ENCODE measurements around the gene RETREG2.
A peak's percentile ranks its signal among the peaks of the same experiment; 100 is the strongest.

Gene RETREG2

GRCh38 chr2:219175486-219175885 is 2.6 kb upstream of the RETREG2 start:
- Mint-ChIP-seq H3K36me3 (peaks cover 18% of the 10 kb centered on the region), H3K4me1 (peaks cover 38% of the 10 kb centered on the region), H3K9me3 (no peaks in the 10 kb centered on the region), H3K27me3 (no peaks in the 10 kb centered on the region), H3K4me3 (peak overlapping the region; percentile 88), H3K27ac (peak overlapping the region; percentile 97)
- ATAC-seq (ENCODE audit: low read depth), result no peak
- no peak for DNase-seq (ENCODE audit: low spot score in 2 of 2)

DNA sequence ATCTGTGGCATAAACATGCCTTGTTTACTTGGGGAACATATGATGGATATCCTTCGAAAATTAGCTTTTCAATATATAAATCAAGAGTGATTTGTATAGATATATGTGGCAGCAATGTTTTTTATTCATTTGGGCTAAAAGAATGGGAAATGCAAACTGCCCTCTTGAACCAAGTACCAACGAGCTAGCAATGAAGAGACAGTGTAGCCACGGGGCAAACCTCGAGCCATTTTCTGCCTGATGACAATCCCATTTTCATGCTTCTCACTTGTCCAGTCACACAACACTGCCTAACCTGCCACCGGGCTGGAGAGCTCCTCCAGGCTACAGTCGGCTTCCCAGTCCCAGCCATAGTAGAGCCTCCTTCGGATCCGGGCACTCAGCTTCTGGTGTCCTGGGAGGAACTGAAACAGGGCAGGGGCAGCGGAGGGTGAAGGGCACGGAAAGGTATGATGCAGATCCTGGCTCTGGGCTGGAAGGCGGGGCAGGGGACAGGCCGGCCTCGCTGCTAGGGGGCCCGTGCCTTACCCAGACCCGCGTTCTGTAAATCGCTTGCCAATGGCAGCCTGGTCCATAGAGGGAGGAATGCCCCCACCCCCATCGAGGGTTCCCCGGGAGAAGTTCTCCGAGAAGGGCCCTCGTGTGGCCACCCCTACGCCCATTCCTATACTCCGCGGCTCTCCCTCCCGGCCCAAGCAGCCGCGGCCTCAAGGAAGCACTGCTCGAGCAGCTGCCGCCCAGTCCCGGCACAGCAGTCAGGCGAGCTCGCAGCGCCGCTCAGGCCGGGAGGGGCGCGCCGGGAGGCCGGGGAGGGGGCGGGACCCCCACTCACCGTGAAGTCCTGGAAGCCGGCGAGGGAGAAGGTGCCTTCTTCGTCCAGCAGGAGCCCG is 1.9 kb upstream of the RETREG2 start:
- Mint-ChIP-seq H3K4me1 (peaks cover 35% of the 10 kb centered on the region), H3K27me3 (no peaks in the 10 kb centered on the region), H3K36me3 (peaks cover 25% of the 10 kb centered on the region), H3K9me3 (no peaks in the 10 kb centered on the region), H3K4me3 (peak overlapping the region; percentile 88), H3K27ac (peak overlapping the region; percentile 97)
- ATAC-seq (ENCODE audit: low read depth), result peak; percentile 61
- DNase-seq (ENCODE audit: low spot score in 2 of 2), result peak; percentile 63 to 64

- Mint-ChIP-seq H3K27ac (peak within 1 kb of the TSS; percentile 97), H3K27me3 (no peaks in the 10 kb centered on the region), H3K4me1 (peaks cover 30% of the 10 kb centered on the region), H3K4me3 (peak within 1 kb of the TSS; percentile 88), H3K9me3 (no peaks in the 10 kb centered on the region), H3K36me3 (peaks cover 26% of the 10 kb centered on the region)
- DNase-seq (ENCODE audit: low spot score in 2 of 2) (peak; percentile 80 to 84), ATAC-seq (ENCODE audit: low read depth) (peak; percentile 70)
These were observed 1.1 kb upstream of the RETREG2 start, which contains the start of gene CNPPD1 for GRCh38 chr2:219176818-219177551. Gene CNPPD1 (minus strand): TSS chr2:219176925. CDS start chr2:219176828, 97 bp downstream.

- Mint-ChIP-seq H3K27ac (peak overlapping the region; percentile 97), H3K4me1 (peaks cover 30% of the 10 kb centered on the region), H3K27me3 (no peaks in the 10 kb centered on the region), H3K4me3 (peak overlapping the region; percentile 88), H3K9me3 (no peaks in the 10 kb centered on the region), H3K36me3 (peaks cover 26% of the 10 kb centered on the region)
- ATAC-seq (ENCODE audit: low read depth) (peak; percentile 3), DNase-seq (ENCODE audit: low spot score in 2 of 2) (peak in 1 of 2 donors; percentile 18)
These were observed 501 bp downstream of the RETREG2 start for GRCh38 chr2:219178377-219179175.

DNA sequence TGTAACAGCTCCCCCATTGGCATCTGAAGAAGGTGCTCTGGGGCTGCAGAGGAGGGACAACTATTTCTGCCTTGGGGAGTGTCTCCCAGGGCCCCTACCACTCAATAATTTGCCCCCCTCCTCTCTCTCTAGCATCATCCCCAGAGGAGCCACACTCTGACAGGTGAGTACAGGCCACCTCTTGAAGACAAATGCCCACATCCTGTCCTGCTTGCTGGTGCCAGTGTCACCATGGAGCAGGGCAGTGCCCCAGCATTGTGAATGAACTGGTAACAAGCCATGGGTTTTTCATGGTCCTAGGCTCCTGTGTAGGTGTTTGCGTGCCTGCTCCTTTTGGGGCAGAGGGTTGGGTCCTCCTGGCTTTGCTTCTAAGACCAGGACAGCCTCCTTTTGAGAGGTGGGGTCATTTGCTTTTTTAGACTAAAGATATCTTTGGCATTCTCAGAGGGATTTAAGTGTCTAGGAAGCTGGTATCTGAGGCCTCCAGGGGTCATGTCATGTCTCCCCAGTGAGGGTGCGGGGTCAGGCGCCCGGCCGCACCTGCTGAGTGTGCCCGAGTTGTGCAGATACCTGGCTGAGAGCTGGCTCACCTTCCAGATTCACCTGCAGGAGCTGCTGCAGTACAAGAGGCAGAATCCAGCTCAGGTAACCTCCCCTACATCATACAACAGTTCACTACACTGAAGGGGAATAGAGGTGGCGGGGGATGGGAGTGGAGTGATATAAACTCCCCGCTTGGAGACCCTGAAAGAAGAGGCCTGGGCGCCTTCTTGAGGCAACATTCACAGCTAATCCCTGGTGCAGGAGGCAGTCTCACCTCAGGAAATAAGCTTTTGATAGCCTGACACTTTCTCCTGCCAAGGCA is 1.8 kb downstream of the RETREG2 start:
- Mint-ChIP-seq H3K9me3 (no peaks in the 10 kb centered on the region), H3K27ac (no peak overlapping the region), H3K27me3 (no peaks in the 10 kb centered on the region), H3K4me3 (peak overlapping the region; percentile 88), H3K4me1 (peaks cover 20% of the 10 kb centered on the region), H3K36me3 (peaks cover 16% of the 10 kb centered on the region)
- DNase-seq (ENCODE audit: low spot score in 2 of 2) (no peak), ATAC-seq (ENCODE audit: low read depth) (no peak)

- H3K27me3 Mint-ChIP-seq, result no peaks in the 10 kb centered on the region
- no peaks in the 10 kb centered on the region for H3K9me3 Mint-ChIP-seq
- no peak for DNase-seq (ENCODE audit: low spot score in 2 of 2)
- peaks cover 19% of the 10 kb centered on the region for H3K4me1 Mint-ChIP-seq
- no peak overlapping the region for H3K4me3 Mint-ChIP-seq
- H3K27ac Mint-ChIP-seq, result peak overlapping the region; percentile 31
- peaks cover 18% of the 10 kb centered on the region for H3K36me3 Mint-ChIP-seq
- ATAC-seq (ENCODE audit: low read depth), result no peak
These were observed 2.9 kb downstream of the RETREG2 start for GRCh38 chr2:219180961-219181360.

DNA sequence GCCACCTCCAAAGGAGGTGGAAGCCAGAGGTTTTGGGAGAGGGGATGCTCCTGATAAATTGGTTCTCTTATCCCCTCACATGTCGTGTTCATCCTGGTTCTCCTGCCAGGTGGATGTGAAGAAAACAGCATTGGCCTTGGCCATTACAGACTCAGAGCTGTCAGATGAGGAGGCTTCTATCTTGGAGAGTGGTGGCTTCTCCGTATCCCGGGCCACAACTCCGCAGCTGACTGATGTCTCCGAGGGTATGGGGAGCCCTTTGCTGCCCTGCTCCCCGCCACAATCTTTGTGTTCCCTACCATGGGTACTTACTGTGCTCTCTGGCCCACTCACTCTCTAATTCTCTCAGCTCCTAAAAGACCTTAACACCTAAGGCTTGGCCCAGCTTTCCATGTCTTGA is 3.5 kb downstream of the RETREG2 start:
- ATAC-seq (ENCODE audit: low read depth), result no peak
- Mint-ChIP-seq H3K4me3 (no peak overlapping the region), H3K27me3 (no peaks in the 10 kb centered on the region), H3K27ac (no peak overlapping the region), H3K4me1 (peaks cover 18% of the 10 kb centered on the region), H3K9me3 (no peaks in the 10 kb centered on the region), H3K36me3 (peaks cover 18% of the 10 kb centered on the region)
- DNase-seq (ENCODE audit: low spot score in 2 of 2), result no peak

DNA sequence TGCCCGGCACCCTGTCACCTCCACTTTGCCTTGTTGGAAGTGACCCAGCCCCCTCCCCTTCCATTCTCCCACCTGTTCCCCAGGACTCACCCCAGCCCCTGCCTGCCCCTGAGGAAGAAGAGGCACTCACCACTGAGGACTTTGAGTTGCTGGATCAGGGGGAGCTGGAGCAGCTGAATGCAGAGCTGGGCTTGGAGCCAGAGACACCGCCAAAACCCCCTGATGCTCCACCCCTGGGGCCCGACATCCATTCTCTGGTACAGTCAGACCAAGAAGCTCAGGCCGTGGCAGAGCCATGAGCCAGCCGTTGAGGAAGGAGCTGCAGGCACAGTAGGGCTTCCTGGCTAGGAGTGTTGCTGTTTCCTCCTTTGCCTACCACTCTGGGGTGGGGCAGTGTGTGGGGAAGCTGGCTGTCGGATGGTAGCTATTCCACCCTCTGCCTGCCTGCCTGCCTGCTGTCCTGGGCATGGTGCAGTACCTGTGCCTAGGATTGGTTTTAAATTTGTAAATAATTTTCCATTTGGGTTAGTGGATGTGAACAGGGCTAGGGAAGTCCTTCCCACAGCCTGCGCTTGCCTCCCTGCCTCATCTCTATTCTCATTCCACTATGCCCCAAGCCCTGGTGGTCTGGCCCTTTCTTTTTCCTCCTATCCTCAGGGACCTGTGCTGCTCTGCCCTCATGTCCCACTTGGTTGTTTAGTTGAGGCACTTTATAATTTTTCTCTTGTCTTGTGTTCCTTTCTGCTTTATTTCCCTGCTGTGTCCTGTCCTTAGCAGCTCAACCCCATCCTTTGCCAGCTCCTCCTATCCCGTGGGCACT is 4.5 kb downstream of the RETREG2 start:
- no peak for ATAC-seq (ENCODE audit: low read depth)
- peaks cover 19% of the 10 kb centered on the region for H3K36me3 Mint-ChIP-seq
- DNase-seq (ENCODE audit: low spot score in 2 of 2), result no peak
- peak overlapping the region; percentile 53 for H3K27ac Mint-ChIP-seq
- peaks cover 22% of the 10 kb centered on the region for H3K4me1 Mint-ChIP-seq
- no peaks in the 10 kb centered on the region for H3K9me3 Mint-ChIP-seq
- no peaks in the 10 kb centered on the region for H3K27me3 Mint-ChIP-seq
- no peak overlapping the region for H3K4me3 Mint-ChIP-seq

DNA sequence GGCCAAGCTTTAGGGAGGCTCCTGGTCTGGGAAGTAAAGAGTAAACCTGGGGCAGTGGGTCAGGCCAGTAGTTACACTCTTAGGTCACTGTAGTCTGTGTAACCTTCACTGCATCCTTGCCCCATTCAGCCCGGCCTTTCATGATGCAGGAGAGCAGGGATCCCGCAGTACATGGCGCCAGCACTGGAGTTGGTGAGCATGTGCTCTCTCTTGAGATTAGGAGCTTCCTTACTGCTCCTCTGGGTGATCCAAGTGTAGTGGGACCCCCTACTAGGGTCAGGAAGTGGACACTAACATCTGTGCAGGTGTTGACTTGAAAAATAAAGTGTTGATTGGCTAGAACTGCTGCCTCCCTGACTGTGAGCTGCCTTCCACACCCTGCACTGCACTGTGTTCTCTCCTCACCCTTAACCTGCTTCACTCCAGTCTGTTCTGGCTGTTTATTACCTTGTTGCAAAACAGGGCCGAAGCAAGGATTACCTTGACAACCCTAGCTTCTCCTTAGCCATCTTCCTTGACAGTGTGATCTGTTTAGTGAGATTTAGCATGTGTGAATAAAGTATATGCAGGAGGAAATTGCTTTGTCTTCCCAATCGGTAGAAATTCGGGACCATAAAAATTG is 5.2 kb downstream of the RETREG2 start:
- peaks cover 20% of the 10 kb centered on the region for H3K4me1 Mint-ChIP-seq
- H3K9me3 Mint-ChIP-seq, result no peaks in the 10 kb centered on the region
- peak overlapping the region; percentile 53 for H3K27ac Mint-ChIP-seq
- DNase-seq (ENCODE audit: low spot score in 2 of 2) (no peak), ATAC-seq (ENCODE audit: low read depth) (no peak)
- H3K27me3 Mint-ChIP-seq, result no peaks in the 10 kb centered on the region
- peaks cover 19% of the 10 kb centered on the region for H3K36me3 Mint-ChIP-seq
- H3K4me3 Mint-ChIP-seq, result no peak overlapping the region

DNA sequence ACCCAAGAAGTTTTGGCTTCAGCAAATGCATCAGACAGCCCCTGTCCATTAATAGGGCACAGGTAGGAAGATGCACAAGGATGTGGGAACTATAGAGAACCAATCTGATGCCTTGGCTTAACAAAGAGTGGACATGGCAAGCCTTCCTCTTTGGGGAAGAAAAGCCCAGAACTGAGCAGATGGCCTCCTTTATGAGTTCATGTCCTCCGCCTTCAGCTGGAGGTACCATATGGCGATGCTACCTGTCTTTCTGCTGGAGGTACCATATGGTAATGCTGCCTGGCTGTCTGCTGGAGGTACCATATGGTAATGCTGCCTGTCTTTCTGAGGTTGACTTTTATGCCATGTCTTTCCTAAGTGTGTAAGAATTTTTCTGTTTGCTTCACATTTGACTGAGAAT is 6.0 kb downstream of the RETREG2 start:
- ATAC-seq (ENCODE audit: low read depth), result no peak
- peak overlapping the region; percentile 14 for H3K27ac Mint-ChIP-seq
- H3K4me1 Mint-ChIP-seq, result peaks cover 15% of the 10 kb centered on the region
- peaks cover 19% of the 10 kb centered on the region for H3K36me3 Mint-ChIP-seq
- H3K4me3 Mint-ChIP-seq, result no peak overlapping the region
- no peak for DNase-seq (ENCODE audit: low spot score in 2 of 2)
- H3K9me3 Mint-ChIP-seq, result no peaks in the 10 kb centered on the region
- no peaks in the 10 kb centered on the region for H3K27me3 Mint-ChIP-seq

DNA sequence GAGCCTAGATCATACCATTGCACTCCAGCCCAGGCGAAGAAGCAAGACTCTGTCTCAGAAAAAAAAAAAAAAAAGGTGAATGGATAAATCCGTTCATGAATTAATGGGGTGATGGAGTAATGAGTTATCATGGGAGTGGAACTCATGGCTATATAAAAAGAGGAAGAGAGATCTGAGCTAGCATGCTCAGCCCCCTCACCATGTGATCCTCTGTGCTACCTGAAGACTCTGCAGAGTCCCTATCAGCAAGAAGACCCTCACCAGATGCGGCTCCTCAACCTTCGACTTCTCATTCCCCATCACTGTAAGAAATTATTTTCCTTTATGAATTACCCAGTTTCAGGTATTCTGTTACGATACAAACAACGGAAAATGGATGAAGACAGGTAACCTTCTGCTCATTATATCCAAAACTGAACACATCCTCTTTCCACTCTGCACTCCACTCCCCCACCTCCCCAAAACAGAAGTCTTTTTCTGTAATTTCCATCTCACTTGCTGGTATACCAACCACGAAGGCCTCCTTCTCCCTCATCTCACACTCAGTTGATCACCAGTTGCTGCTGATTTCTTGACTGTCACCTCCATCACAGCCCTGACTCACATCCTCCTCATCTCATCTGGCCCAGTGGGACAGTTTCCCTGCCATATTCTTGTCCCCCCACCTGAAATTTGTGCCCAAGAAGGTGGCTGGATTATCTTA is 8.8 kb downstream of the RETREG2 start:
- ATAC-seq (ENCODE audit: low read depth) (peak; percentile 80), DNase-seq (ENCODE audit: low spot score in 2 of 2) (no peak)
- Mint-ChIP-seq H3K27me3 (no peaks in the 10 kb centered on the region), H3K27ac (peak overlapping the region; percentile 18), H3K4me1 (peaks cover 12% of the 10 kb centered on the region), H3K9me3 (no peaks in the 10 kb centered on the region), H3K36me3 (peaks cover 10% of the 10 kb centered on the region), H3K4me3 (no peak overlapping the region)

GRCh38 chr2:219197388-219197787 is 19.3 kb downstream of the RETREG2 start:
- H3K27me3 Mint-ChIP-seq, result peaks cover 11% of the 10 kb centered on the region
- H3K36me3 Mint-ChIP-seq, result no peaks in the 10 kb centered on the region
- no peaks in the 10 kb centered on the region for H3K4me1 Mint-ChIP-seq
- no peaks in the 10 kb centered on the region for H3K9me3 Mint-ChIP-seq
- H3K27ac Mint-ChIP-seq, result no peak overlapping the region
- DNase-seq (ENCODE audit: low spot score in 2 of 2) (no peak), ATAC-seq (ENCODE audit: low read depth) (no peak)
- no peak overlapping the region for H3K4me3 Mint-ChIP-seq
